H9 (cell line): ENCODE results near the gene IQCM. TPM values are rescaled to one million over a fixed set of nuclear protein-coding genes. Genes with fewer than 3 reads are reported as not detected.

Experiments used
- DNase-seq: peaks from one replicate; pipeline ENCODE4 v3.0.0-alpha.2; 2017
- H2AFZ ChIP-seq: one replicate; pipeline ENCODE4 v1.6.1; 2013; ENCODE audit warnings: mild to moderate bottlenecking, low read length, control low read depth, moderate library complexity
- H2AK5ac ChIP-seq: 2 replicates; pipeline ENCODE4 v1.6.1; 2013; ENCODE audit warnings: low read length, control low read depth, mixed read lengths; ENCODE audit not compliant: insufficient read length
- H2BK120ac ChIP-seq: one replicate; pipeline ENCODE4 v1.6.1; 2013; ENCODE audit warnings: low read depth, mild to moderate bottlenecking, low read length, control low read depth, inconsistent platforms; ENCODE audit not compliant: poor library complexity, severe bottlenecking
- H2BK12ac ChIP-seq: 2 replicates; pipeline ENCODE4 v1.6.1; 2013; ENCODE audit warnings: low read length, control low read depth, mixed read lengths, low read depth; ENCODE audit not compliant: insufficient read length
- H2BK15ac ChIP-seq: 2 replicates; pipeline ENCODE4 v1.6.1; 2013; ENCODE audit warnings: low read depth, low read length, control low read depth
- H2BK20ac ChIP-seq: one replicate; pipeline ENCODE4 v1.6.1; 2013; ENCODE audit warnings: low read depth, mild to moderate bottlenecking, low read length, control low read depth, inconsistent platforms; ENCODE audit not compliant: poor library complexity, severe bottlenecking
- H2BK5ac ChIP-seq: 2 replicates; pipeline ENCODE4 v1.6.1; 2013; ENCODE audit warnings: low read length, control low read depth, mixed read lengths; ENCODE audit not compliant: insufficient read length
- H3K14ac ChIP-seq: 2 replicates; pipeline ENCODE4 v1.6.1; 2013; ENCODE audit warnings: low read length, control low read depth; ENCODE audit not compliant: insufficient read depth
- H3K18ac ChIP-seq: 2 replicates; pipeline ENCODE4 v1.6.1; 2013; ENCODE audit warnings: low read depth, mild to moderate bottlenecking, mixed read lengths, low read length, control low read depth; ENCODE audit not compliant: insufficient read length
- H3K23ac ChIP-seq: 2 replicates; pipeline ENCODE4 v1.6.1; 2013; ENCODE audit warnings: low read length, control low read depth, mixed read lengths, low read depth; ENCODE audit not compliant: insufficient read length
- H3K23me2 ChIP-seq: 2 replicates; pipeline ENCODE4 v1.6.1; 2013; ENCODE audit warnings: low read depth, mild to moderate bottlenecking, mixed read lengths, low read length, control low read depth; ENCODE audit not compliant: insufficient read length, poor library complexity, severe bottlenecking
- H3K27ac ChIP-seq: 2 replicates; pipeline ENCODE4 v1.5.1; 2013; ENCODE audit warnings: low read length, control low read depth, mixed read lengths, low read depth; ENCODE audit not compliant: insufficient read length
- H3K27me3 ChIP-seq: 2 replicates; pipeline ENCODE4 v1.6.1; 2013; ENCODE audit warnings: low read length, control low read depth, inconsistent platforms; ENCODE audit not compliant: insufficient read depth
- H3K4ac ChIP-seq: 2 replicates; pipeline ENCODE4 v1.6.1; 2013; ENCODE audit warnings: low read depth, mild to moderate bottlenecking, control low read depth, inconsistent platforms, low read length, moderate library complexity
- H3K4me1 ChIP-seq: 2 replicates; pipeline ENCODE4 v1.6.1; 2013; ENCODE audit warnings: low read length, control low read depth, inconsistent platforms; ENCODE audit not compliant: insufficient read depth
- H3K4me2 ChIP-seq: 2 replicates; pipeline ENCODE4 v1.6.1; 2013; ENCODE audit warnings: low read length, control low read depth, mixed read lengths; ENCODE audit not compliant: insufficient read length, insufficient read depth
- H3K56ac ChIP-seq: 2 replicates; pipeline ENCODE4 v1.6.1; 2013; ENCODE audit warnings: low read depth, mild to moderate bottlenecking, mixed read lengths, low read length, control low read depth; ENCODE audit not compliant: insufficient read length
- H3K79me1 ChIP-seq: 2 replicates; pipeline ENCODE4 v1.6.1; 2013; ENCODE audit warnings: low read depth, mild to moderate bottlenecking, moderate library complexity, low read length, control low read depth, inconsistent platforms; ENCODE audit not compliant: insufficient read depth, poor library complexity, severe bottlenecking
- H3K79me2 ChIP-seq: 2 replicates; pipeline ENCODE4 v1.6.1; 2013; ENCODE audit warnings: low read length, control low read depth, inconsistent platforms; ENCODE audit not compliant: insufficient read depth
- H3K9ac ChIP-seq: 2 replicates; pipeline ENCODE4 v1.6.1; 2013; ENCODE audit warnings: low read length, control low read depth, mixed read lengths; ENCODE audit not compliant: insufficient read length; ENCODE audit errors: extremely low read depth
- H3K9me3 ChIP-seq: one replicate; pipeline ENCODE4 v1.6.1; 2013; ENCODE audit warnings: low read depth, low read length, inconsistent platforms; ENCODE audit not compliant: control insufficient read depth
- H3T11ph ChIP-seq: one replicate; pipeline ENCODE4 v1.6.1; 2013; ENCODE audit warnings: mild to moderate bottlenecking, low read length, control low read depth, inconsistent platforms
- H4K20me1 ChIP-seq: one replicate; pipeline ENCODE4 v1.6.1; 2013; ENCODE audit not compliant: control insufficient read depth, insufficient read length, insufficient read depth
- H4K5ac ChIP-seq: 2 replicates; pipeline ENCODE4 v1.6.1; 2013; ENCODE audit warnings: low read depth, mild to moderate bottlenecking, mixed read lengths, low read length, control low read depth; ENCODE audit not compliant: insufficient read length
- H4K8ac ChIP-seq: replicated peaks from 2 replicates; pipeline ENCODE4 v1.6.1; 2013; ENCODE audit warnings: low read length, control low read depth, mixed read lengths, low read depth; ENCODE audit not compliant: insufficient read length
- H4K91ac ChIP-seq: 2 replicates; pipeline ENCODE4 v1.6.1; 2013; ENCODE audit warnings: low read depth, mild to moderate bottlenecking, moderate library complexity, mixed read lengths, low read length, control low read depth; ENCODE audit not compliant: insufficient read length
- H3K27ac Mint-ChIP-seq, 3 experiments: 2 replicates in 2 of 3; 3 replicates in 1 of 3; pipeline ENCODE4 v1.8.0; 2020 to 2021; ENCODE audit warnings: mixed read lengths in 3 of 3, mild to moderate bottlenecking in 1 of 3, moderate library complexity in 1 of 3
- H3K27me3 Mint-ChIP-seq: 2 replicates; pipeline ENCODE4 v1.8.0; 2021; ENCODE audit warnings: low read depth, mild to moderate bottlenecking, moderate library complexity, mixed read lengths
- H3K36me3 Mint-ChIP-seq, 3 experiments: 2 replicates in 2 of 3; 3 replicates in 1 of 3; pipeline ENCODE4 v1.8.0; 2020 to 2021; ENCODE audit warnings: low read depth in 3 of 3, mixed read lengths in 3 of 3; ENCODE audit not compliant: insufficient read depth in 1 of 3
- H3K4me1 Mint-ChIP-seq, 2 experiments: 2 replicates each; pipeline ENCODE4 v1.8.0; 2020; ENCODE audit warnings: mixed read lengths in 2 of 2
- H3K4me3 Mint-ChIP-seq, 2 experiments: 2 replicates in 1 of 2; 3 replicates in 1 of 2; pipeline ENCODE4 v1.8.0; 2020 to 2021; ENCODE audit warnings: mild to moderate bottlenecking in 2 of 2, mixed read lengths in 2 of 2, moderate library complexity in 1 of 2
- H3K9me3 Mint-ChIP-seq, 2 experiments: 2 replicates in 1 of 2; 3 replicates in 1 of 2; pipeline ENCODE4 v1.8.0; 2020; ENCODE audit warnings: mild to moderate bottlenecking in 2 of 2, mixed read lengths in 2 of 2, moderate library complexity in 1 of 2
- CTCF ChIP-seq: fragments of 200-600 bp; sonication (generic); conservative IDR thresholded peaks from 3 replicates; pipeline ENCODE4 v1.8.0; 2021; ENCODE audit warnings: antibody characterized with exemption, mild to moderate bottlenecking
- WGBS: extraction: QIAGEN DNeasy Blood & Tissue Kit; methylation state at CpG from one replicate; pipeline ENCODE4 v1.1.7; 2013; ENCODE audit warnings: missing lambda C conversion rate, low lambda C conversion rate, mixed read lengths; ENCODE audit not compliant: insufficient read length; ENCODE audit errors: extremely low coverage; 5-methylcytosine and 5-hydroxymethylcytosine counted together
- total RNA-seq: library from RNA; stranded (reverse); gene quantifications from 2 replicates; pipeline ENCODE4 v1.2.1, GENCODE V29; 2021

Gene IQCM
- total RNA-seq, 1 experiment from 2014 or later, result 0.15 TPM

GRCh38 chr4:149523039-149523438 lies 292.6 kb downstream of the IQCM start:
- Histone ChIP-seq H2AFZ (no peak overlapping the region), H2BK120ac (no peak overlapping the region), H3K79me1 (no peaks in the 10 kb centered on the region), H3K4me1 (peaks cover 3% of the 10 kb centered on the region; the same call in 1 of the 2 replicates), H3K9me3 (no peaks in the 10 kb centered on the region), H4K91ac (no peak overlapping the region), H3K18ac (no peak overlapping the region), H2BK12ac (no peak overlapping the region), H3K56ac (no peak overlapping the region), H4K5ac (no peak overlapping the region), H2BK20ac (no peak overlapping the region), H3K23me2 (no peaks in the 10 kb centered on the region), H2AK5ac (no peak overlapping the region), H3T11ph (no peak overlapping the region), H3K23ac (no peak overlapping the region), H4K20me1 (no peaks in the 10 kb centered on the region), H3K14ac (no peak overlapping the region), H3K27me3 (no peaks in the 10 kb centered on the region), H3K79me2 (no peaks in the 10 kb centered on the region), H4K8ac (no peak overlapping the region), H3K9ac (no peak overlapping the region), H2BK5ac (no peak overlapping the region), H3K27ac (no peak overlapping the region), H2BK15ac (no peak overlapping the region), H3K4me2 (no peak overlapping the region), H3K4ac (no peak overlapping the region)
- DNase-seq, result no peak
- no peak overlapping the region for H3K27ac Mint-ChIP-seq
- no peaks in the 10 kb centered on the region for H3K9me3 Mint-ChIP-seq
- TF ChIP-seq CTCF, result no peak
- no CpG with 5 or more reads among the region's 2 CpGs for WGBS
- no peak overlapping the region for H3K4me3 Mint-ChIP-seq
- H3K27me3 Mint-ChIP-seq, result no peaks in the 10 kb centered on the region
- no peaks in the 10 kb centered on the region for H3K36me3 Mint-ChIP-seq
- peaks cover 5 to 8% of the 10 kb centered on the region in 2 experiments for H3K4me1 Mint-ChIP-seq
